ENCODE measurements around the gene HOXB6.

HOXB6 gene

GRCh38 chr17:48565925-48566710 is 38.7 kb downstream of the HOXB6 start:
- DNase-seq (ENCODE audit: low spot score), result no peak

GRCh38 chr17:48565022-48565554 is 39.7 kb downstream of the HOXB6 start:
- no peak for DNase-seq (ENCODE audit: low spot score)

- DNase-seq (ENCODE audit: low spot score), result no peak
Observed at GRCh38 chr17:48564188-48565021, 40.4 kb downstream of the HOXB6 start.

GRCh38 chr17:48563867-48564187 is 41.0 kb downstream of the HOXB6 start:
- no peak for DNase-seq (ENCODE audit: low spot score)

GRCh38 chr17:48563385-48563838 is 41.4 kb downstream of the HOXB6 start:
- DNase-seq (ENCODE audit: low spot score), result no peak

- no peak for DNase-seq (ENCODE audit: low spot score)
Observed at GRCh38 chr17:48562934-48563333, 41.9 kb downstream of the HOXB6 start.

- no peak for DNase-seq (ENCODE audit: low spot score)
Observed at GRCh38 chr17:48561884-48562810, 42.6 kb downstream of the HOXB6 start.

- DNase-seq (ENCODE audit: low spot score), result no peak
Observed at GRCh38 chr17:48559840-48560817, 44.7 kb downstream of the HOXB6 start.

GRCh38 chr17:48559122-48559839 is 45.5 kb downstream of the HOXB6 start:
- DNase-seq (ENCODE audit: low spot score), result no peak

- no peak for DNase-seq (ENCODE audit: low spot score)
Observed at GRCh38 chr17:48558831-48559121, 46.0 kb downstream of the HOXB6 start.

GRCh38 chr17:48558057-48558830 is 46.5 kb downstream of the HOXB6 start:
- DNase-seq (ENCODE audit: low spot score), result no peak

GRCh38 chr17:48556576-48557401 is 48.0 kb downstream of the HOXB6 start:
- no peak for DNase-seq (ENCODE audit: low spot score)

- DNase-seq (ENCODE audit: low spot score), result no peak
Observed at GRCh38 chr17:48556229-48556575, 48.6 kb downstream of the HOXB6 start.

GRCh38 chr17:48555258-48556228 is 49.2 kb downstream of the HOXB6 start:
- DNase-seq (ENCODE audit: low spot score), result no peak

- no peak for DNase-seq (ENCODE audit: low spot score)
Observed at GRCh38 chr17:48554412-48555257, 50.2 kb downstream of the HOXB6 start.

- no peak for DNase-seq (ENCODE audit: low spot score)
Observed at GRCh38 chr17:48553826-48554225, 51.0 kb downstream of the HOXB6 start.

- no peak for DNase-seq (ENCODE audit: low spot score)
Observed at GRCh38 chr17:48553190-48553547, 51.6 kb downstream of the HOXB6 start.
